Measurements from ENCODE around the gene ZNF462. TPM values are rescaled to one million over a fixed set of nuclear protein-coding genes. Genes with fewer than 3 reads are reported as not detected.
"Not testable (repeated sequence)": the region's sequence is repeated elsewhere in the genome, so short reads cannot be mapped to it uniquely, and the experiment has no call there.

The ZNF462 gene
- total RNA-seq, 3 donors from 2014 or later, result 0.19 to 0.34 (median 0.25) TPM

DNA sequence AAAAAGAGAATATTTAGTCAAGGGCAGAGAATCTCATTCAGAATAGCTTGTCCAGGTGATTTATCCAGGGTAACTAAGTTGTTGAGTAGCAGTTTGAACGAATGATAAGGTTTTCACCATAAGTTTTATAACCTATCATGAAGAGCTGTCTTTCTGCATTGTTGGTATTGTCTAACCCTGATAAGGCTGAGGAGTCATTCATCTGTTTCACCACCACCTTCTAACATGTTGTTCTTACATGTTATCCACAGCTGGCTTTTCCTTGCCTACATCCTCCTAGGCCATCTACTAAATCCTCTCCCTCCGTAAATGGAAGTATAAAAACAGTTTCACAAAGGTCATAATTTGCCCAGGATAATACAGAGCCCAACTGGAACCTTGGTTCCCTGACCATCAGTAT, 24.1 kb downstream of the ZNF462 start:
- Mint-ChIP-seq H3K4me1 (ENCODE audit: low read depth) (no peaks in the 10 kb centered on the region), H3K4me3 (no peak overlapping the region)
- no peak for ATAC-seq

DNA sequence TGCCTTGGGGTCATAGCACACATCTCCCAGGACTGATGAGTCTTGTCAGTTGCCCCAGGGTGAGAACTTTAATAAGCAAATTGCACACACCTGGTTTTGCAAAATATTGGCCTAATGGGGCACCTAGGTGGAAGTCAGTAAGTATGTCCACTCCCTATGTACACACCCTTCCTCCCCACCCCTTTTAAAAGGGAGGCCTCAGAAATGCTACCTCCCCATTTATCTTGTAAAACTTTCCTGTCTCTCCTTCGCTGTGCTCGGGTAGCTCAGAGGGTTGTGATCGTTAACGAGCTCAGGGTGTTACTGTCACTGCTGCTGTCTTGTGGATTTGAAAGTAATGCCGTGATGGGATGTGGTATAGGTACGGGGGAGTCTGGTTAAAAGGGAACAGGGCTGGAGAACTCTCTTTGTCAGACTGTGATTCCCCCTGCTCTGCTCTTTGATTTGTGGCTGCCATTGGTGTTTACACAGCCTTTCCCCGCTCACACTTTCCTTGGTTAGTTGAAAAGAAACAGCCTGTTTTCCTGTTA, 26.2 kb downstream of the ZNF462 start:
- no peaks in the 10 kb centered on the region for H3K4me1 Mint-ChIP-seq (ENCODE audit: low read depth)
- no peak overlapping the region for H3K4me3 Mint-ChIP-seq
- H3K27me3 Mint-ChIP-seq (ENCODE audit: low read depth), result no peaks in the 10 kb centered on the region
- ATAC-seq (no peak), DNase-seq (no peak)
- H3K9me3 Mint-ChIP-seq, result peaks cover 4% of the 10 kb centered on the region
- H3K36me3 Mint-ChIP-seq (ENCODE audit: insufficient read depth), result no peaks in the 10 kb centered on the region

More for the DNA sequence above, 24.1 kb downstream of the ZNF462 start:
- no peaks in the 10 kb centered on the region for H3K27me3 Mint-ChIP-seq (ENCODE audit: low read depth)
- peaks cover 4% of the 10 kb centered on the region for H3K9me3 Mint-ChIP-seq
- H3K36me3 Mint-ChIP-seq (ENCODE audit: insufficient read depth), result no peaks in the 10 kb centered on the region
- DNase-seq, result no peak

DNA sequence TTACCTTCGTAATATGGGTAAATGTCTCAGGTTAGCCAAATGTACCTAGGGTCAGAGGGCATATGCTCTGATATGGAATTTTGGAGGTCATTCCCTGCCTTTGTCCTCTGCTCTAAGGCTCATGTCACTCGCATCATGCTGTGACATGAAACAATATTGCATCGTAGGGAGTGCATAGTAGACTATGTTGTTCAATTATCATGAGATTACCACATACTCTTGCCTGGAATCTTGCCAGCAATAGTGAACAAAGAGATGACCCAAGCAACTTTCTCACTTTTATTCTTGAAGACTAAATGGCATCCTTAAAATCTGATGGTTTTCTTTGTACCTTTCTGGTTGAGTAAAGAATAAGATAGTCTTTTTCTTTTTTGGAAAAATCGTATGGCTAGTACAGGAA, 27.6 kb downstream of the ZNF462 start:
- H3K36me3 Mint-ChIP-seq (ENCODE audit: insufficient read depth), result no peaks in the 10 kb centered on the region
- no peaks in the 10 kb centered on the region for H3K4me1 Mint-ChIP-seq (ENCODE audit: low read depth)
- ATAC-seq (no peak), DNase-seq (no peak)
- H3K9me3 Mint-ChIP-seq, result peaks cover 4% of the 10 kb centered on the region
- no peak overlapping the region for H3K4me3 Mint-ChIP-seq
- no peaks in the 10 kb centered on the region for H3K27me3 Mint-ChIP-seq (ENCODE audit: low read depth)

DNA sequence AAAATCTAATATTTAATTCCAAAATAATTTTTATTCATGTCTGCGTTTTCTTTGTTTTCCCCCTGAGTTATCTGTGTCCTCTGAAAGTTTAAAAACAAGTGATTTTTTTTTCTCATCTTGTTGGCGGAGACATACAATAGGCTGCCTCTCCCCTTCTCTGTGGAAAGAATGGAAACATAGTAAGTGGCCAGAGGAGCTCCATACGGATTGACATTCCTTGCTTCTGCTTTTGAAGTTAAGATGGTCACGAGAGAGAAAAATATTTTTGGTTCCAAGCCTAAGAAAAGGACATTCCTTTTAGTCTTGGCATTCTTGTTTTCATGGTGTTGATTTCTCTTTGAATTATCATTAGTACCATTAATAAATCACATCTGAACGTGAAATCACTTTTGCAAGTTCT, 28.3 kb downstream of the ZNF462 start:
- Mint-ChIP-seq H3K9me3 (peaks cover 4% of the 10 kb centered on the region), H3K36me3 (ENCODE audit: insufficient read depth) (no peaks in the 10 kb centered on the region), H3K4me3 (no peak overlapping the region), H3K4me1 (ENCODE audit: low read depth) (no peaks in the 10 kb centered on the region), H3K27me3 (ENCODE audit: low read depth) (no peaks in the 10 kb centered on the region)
- ATAC-seq (no peak), DNase-seq (no peak)

DNA sequence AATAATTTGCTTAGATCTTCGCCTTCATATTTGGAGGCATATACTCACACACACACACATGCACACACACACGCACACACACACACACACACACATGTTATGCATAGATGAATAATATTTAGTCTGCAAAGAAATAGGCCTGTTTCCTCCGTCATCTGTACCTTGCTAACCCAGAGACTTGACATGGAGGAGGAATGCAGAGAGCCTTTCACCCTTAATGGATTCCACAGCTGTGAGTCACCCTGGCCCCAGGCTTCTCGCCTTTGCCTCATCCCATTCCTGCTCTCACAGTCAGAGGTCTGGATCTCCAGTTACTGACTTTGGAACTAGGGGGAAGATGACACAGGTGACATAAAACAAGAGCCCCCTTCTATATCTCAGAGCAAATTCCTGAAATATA, 29.7 kb downstream of the ZNF462 start:
- H3K36me3 Mint-ChIP-seq (ENCODE audit: insufficient read depth), result no peaks in the 10 kb centered on the region
- DNase-seq, result no peak
- no peaks in the 10 kb centered on the region for H3K4me1 Mint-ChIP-seq (ENCODE audit: low read depth)
- H3K27me3 Mint-ChIP-seq (ENCODE audit: low read depth), result no peaks in the 10 kb centered on the region
- no peak for ATAC-seq
- H3K9me3 Mint-ChIP-seq, result peaks cover 4% of the 10 kb centered on the region
- H3K4me3 Mint-ChIP-seq, result no peak overlapping the region

DNA sequence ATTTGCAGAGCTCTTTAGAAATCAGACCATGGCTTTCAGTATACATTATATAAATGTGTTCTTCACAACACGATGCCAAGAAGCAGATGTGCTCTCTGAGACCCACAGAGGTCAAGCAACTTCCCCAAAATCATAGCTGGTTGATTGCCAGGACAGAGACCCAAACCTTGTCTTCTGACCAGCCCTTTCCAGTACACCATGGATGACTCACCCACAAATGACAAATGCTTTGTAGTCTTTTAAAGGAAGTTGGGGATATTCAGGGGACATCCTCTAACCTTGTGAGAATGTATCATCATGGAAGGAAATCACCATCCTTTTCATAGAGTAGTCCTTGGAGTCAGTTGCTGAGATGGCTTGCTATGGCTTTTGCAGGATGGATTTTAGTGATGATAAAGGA, 30.1 kb downstream of the ZNF462 start:
- no peaks in the 10 kb centered on the region for H3K27me3 Mint-ChIP-seq (ENCODE audit: low read depth)
- no peaks in the 10 kb centered on the region for H3K36me3 Mint-ChIP-seq (ENCODE audit: insufficient read depth)
- H3K4me3 Mint-ChIP-seq, result no peak overlapping the region
- DNase-seq (no peak), ATAC-seq (no peak)
- H3K4me1 Mint-ChIP-seq (ENCODE audit: low read depth), result no peaks in the 10 kb centered on the region
- peaks cover 4% of the 10 kb centered on the region for H3K9me3 Mint-ChIP-seq

DNA sequence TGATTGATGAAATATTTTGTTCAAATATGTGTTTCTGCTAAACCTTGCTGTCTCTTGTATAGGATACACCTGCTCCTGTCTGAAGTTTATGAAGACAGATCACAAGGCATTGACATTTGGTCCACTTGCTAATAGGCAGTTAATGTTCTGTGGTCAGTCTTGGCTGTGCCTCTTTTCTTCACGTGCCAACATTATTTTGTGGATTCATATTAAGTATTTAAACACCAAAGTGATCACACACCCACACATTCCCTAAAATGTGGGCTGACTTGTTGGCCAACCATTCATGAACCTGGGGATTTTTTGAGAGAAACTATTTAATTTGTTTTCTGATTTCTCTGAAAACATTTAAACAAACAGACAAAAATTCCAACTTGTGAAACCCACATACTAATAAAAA, 33.7 kb downstream of the ZNF462 start:
- ATAC-seq, result no peak
- no peak for DNase-seq
- Mint-ChIP-seq H3K4me1 (ENCODE audit: low read depth) (no peaks in the 10 kb centered on the region), H3K36me3 (ENCODE audit: insufficient read depth) (no peaks in the 10 kb centered on the region), H3K9me3 (peaks cover 9% of the 10 kb centered on the region), H3K4me3 (no peak overlapping the region), H3K27me3 (ENCODE audit: low read depth) (no peaks in the 10 kb centered on the region)

DNA sequence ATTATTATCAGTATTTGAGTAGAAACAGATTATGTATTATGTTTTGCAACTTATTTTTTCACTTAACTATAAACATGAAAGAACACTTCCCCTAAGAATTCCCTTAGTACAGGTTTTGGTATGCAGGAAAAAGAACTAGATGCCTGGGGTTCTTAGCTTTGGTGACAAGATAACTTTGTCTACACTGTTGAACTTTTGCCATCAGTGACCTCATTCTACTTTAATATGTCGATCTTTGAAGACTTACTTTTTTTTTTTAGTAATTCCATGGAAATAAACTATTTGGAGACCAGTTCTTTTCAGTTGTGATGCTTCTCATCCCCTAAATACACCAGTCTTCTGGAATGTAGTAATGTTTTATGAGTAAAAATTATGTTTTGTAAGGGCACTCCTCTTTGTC, 34.3 kb downstream of the ZNF462 start:
- no peaks in the 10 kb centered on the region for H3K4me1 Mint-ChIP-seq (ENCODE audit: low read depth)
- no peaks in the 10 kb centered on the region for H3K27me3 Mint-ChIP-seq (ENCODE audit: low read depth)
- H3K36me3 Mint-ChIP-seq (ENCODE audit: insufficient read depth), result no peaks in the 10 kb centered on the region
- DNase-seq (no peak), ATAC-seq (no peak)
- peaks cover 10% of the 10 kb centered on the region for H3K9me3 Mint-ChIP-seq
- no peak overlapping the region for H3K4me3 Mint-ChIP-seq

DNA sequence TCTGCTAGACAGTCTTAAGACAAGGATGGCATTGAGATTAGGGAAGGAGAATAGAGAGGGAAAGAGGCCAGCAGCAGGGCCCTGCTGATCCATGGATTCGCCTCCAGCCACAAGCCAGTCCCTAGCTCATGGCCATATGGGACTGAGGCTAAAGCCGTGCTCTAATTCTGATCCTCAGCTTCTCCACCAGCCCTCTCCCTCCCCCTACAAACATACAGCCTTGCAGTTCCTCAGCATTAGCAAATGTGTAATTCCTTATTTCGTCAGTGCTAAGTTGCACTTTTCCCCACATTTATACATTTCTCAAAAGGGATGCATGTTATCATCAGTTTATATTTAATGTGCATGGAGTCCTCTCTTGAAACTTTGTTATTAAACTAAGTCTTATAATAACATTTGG, 34.8 kb downstream of the ZNF462 start:
- no peak overlapping the region for H3K4me3 Mint-ChIP-seq
- no peak for DNase-seq
- no peak for ATAC-seq
- no peaks in the 10 kb centered on the region for H3K4me1 Mint-ChIP-seq (ENCODE audit: low read depth)
- H3K36me3 Mint-ChIP-seq (ENCODE audit: insufficient read depth), result no peaks in the 10 kb centered on the region
- no peaks in the 10 kb centered on the region for H3K27me3 Mint-ChIP-seq (ENCODE audit: low read depth)
- peaks cover 15% of the 10 kb centered on the region for H3K9me3 Mint-ChIP-seq

DNA sequence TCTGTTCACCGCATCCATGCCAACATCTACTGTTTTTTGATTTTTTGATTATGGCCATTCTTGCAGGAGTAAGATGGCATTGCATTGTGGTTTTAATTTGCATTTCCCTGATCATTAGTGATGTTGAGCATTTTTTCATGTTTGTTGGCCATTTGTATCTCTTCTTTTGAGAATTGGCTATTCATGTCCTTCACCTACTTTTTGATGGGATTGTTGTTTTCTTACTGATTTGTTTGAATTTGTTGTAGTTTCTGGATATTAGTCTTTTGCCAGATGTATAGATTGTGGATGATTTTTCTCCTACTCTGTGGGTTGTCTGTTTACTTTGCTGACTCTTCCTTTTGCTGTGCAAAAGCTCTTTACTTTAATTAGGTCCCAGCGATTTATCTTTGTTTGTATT, 37.6 kb downstream of the ZNF462 start:
- H3K27me3 Mint-ChIP-seq (ENCODE audit: low read depth); ATAC-seq; H3K36me3 Mint-ChIP-seq (ENCODE audit: insufficient read depth); DNase-seq; H3K4me3 Mint-ChIP-seq; H3K4me1 Mint-ChIP-seq (ENCODE audit: low read depth): not testable (repeated sequence)
- peaks cover 24% of the 10 kb centered on the region for H3K9me3 Mint-ChIP-seq

DNA sequence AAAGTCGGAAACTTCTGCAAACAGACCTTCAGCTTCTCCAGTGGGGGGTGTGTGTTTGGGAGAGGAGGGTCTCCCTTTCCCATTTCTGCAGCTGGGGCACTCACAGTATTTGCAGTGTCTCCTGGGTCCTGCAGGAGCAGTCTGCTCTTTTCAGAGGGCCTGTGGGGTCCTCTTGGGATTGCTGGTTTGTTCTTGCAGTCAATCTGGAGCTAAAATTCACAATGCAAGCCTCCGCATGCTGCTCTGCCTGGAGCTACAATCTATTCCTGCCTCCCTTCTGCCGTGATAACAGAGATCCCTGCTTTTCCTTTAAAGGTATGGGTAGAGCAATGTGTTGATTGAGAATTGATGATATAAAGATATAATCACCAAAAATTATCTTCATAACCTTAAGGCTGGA, 43.2 kb downstream of the ZNF462 start:
- no peaks in the 10 kb centered on the region for H3K27me3 Mint-ChIP-seq (ENCODE audit: low read depth)
- no peaks in the 10 kb centered on the region for H3K36me3 Mint-ChIP-seq (ENCODE audit: insufficient read depth)
- no peak for ATAC-seq
- DNase-seq, result no peak
- H3K4me3 Mint-ChIP-seq, result no peak overlapping the region
- peaks cover 17% of the 10 kb centered on the region for H3K9me3 Mint-ChIP-seq
- H3K4me1 Mint-ChIP-seq (ENCODE audit: low read depth), result no peaks in the 10 kb centered on the region

DNA sequence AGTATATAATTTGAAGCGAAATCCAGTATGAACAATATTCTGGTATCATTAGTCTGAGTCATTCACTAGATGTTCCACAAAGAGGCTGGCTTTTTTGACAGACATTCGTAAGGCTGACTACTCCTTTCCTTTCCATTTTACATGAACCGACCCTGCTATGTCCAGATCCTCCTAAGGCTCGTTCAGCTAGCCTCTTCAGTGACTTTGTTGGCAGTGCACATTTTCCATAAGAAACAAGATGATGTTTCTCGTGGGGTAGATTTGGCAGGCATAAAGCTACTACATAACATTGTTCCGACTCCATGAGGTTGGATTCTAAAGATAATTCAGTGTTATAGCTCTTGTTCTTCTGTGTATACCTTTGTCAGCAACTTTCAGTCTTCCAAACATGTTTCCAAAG, 49.0 kb downstream of the ZNF462 start:
- H3K4me3 Mint-ChIP-seq, result no peak overlapping the region
- ATAC-seq, result no peak

DNA sequence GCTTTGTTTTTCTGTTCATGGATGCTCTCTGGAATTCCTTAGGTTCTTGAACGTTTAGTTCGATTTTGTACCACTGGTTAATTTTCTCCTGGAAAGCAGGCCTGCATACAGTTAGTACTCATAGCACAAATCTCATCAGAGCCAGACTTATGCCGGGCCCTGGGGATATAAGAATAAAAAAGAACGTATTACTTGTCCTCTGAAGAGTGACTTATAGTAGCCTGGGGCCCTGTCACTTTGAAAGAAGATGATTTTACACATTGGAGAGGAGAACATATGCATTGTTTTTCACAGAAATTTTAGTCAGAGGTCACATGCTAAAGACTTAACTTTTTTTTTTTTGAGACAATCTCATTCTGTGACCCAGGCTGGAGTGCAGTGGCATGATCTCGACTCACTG, 50.3 kb downstream of the ZNF462 start:
- H3K9me3 Mint-ChIP-seq, result peaks cover 3% of the 10 kb centered on the region
- H3K36me3 Mint-ChIP-seq (ENCODE audit: insufficient read depth), result no peaks in the 10 kb centered on the region
- H3K4me3 Mint-ChIP-seq, result no peak overlapping the region
- ATAC-seq, result no peak
- no peaks in the 10 kb centered on the region for H3K4me1 Mint-ChIP-seq (ENCODE audit: low read depth)
- no peaks in the 10 kb centered on the region for H3K27me3 Mint-ChIP-seq (ENCODE audit: low read depth)
- no peak for DNase-seq

More for the DNA sequence above, 49.0 kb downstream of the ZNF462 start:
- Mint-ChIP-seq H3K9me3 (peaks cover 6% of the 10 kb centered on the region), H3K27me3 (ENCODE audit: low read depth) (no peaks in the 10 kb centered on the region), H3K4me1 (ENCODE audit: low read depth) (no peaks in the 10 kb centered on the region), H3K36me3 (ENCODE audit: insufficient read depth) (no peaks in the 10 kb centered on the region)
- DNase-seq, result no peak

DNA sequence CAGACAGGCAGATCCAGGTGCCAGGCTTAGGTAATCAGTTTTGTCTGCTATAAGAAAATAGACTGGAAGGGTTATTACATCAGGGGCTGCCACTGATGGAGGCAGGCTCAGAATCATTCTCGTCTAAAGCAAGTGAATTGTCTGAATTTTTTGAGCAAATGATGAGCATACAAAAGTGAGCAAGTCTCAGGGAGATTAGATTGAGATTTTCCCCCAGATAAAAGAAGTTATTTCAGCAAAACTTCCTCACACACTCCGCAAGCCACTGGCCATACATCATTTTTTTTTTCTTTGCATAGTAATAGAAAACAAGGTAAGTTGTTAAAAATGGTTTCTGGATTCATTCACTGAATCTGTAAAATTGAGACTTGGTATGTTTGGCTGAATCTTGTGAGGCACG, 52.9 kb downstream of the ZNF462 start:
- ATAC-seq (no peak), DNase-seq (no peak)
- no peaks in the 10 kb centered on the region for H3K27me3 Mint-ChIP-seq (ENCODE audit: low read depth)
- H3K9me3 Mint-ChIP-seq, result peaks cover 3% of the 10 kb centered on the region
- H3K4me3 Mint-ChIP-seq, result no peak overlapping the region
- no peaks in the 10 kb centered on the region for H3K36me3 Mint-ChIP-seq (ENCODE audit: insufficient read depth)
- no peaks in the 10 kb centered on the region for H3K4me1 Mint-ChIP-seq (ENCODE audit: low read depth)

DNA sequence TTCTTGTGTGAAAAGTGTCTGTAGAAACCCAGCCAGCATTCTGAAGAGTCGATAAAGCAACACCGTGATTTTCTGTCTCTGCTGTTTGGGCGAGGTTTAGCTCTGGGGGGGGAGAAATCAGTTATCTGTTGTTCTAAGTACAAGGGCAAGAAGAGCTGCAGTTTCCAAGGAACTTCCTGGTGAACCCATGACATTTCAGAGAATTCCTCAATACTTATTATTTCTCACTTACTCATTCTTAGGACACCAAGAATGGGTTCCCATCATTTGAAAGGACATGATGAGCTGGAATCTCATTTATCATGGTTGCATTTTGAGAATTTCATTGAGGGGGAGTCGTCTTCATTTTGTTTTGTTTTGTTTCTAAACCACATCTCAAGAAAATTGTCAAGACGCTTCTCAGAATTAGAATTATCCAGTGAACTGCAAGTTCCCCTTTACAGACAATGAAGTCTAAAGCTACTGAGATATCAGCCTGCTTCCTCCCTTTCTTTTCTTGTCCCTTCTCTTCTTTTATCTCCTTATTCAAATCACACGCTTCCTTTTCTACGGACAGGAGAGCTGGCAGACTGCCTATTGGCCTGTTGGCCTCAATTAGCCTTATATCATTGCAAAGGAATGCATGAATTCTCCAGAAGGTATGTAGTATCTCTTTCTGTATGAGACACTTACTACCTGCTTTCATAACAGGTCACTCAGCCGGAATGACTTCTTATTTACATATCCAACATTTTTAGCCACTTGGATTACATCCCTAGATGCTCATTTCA, 53.7 kb downstream of the ZNF462 start:
- Mint-ChIP-seq H3K4me3 (no peak overlapping the region), H3K36me3 (ENCODE audit: insufficient read depth) (no peaks in the 10 kb centered on the region)
- no peak for ATAC-seq

More for the DNA sequence above, 53.7 kb downstream of the ZNF462 start:
- Mint-ChIP-seq H3K27me3 (ENCODE audit: low read depth) (no peaks in the 10 kb centered on the region), H3K4me1 (ENCODE audit: low read depth) (no peaks in the 10 kb centered on the region), H3K9me3 (peaks cover 3% of the 10 kb centered on the region)
- no peak for DNase-seq

Measured in activated T-cell treated with anti-CD3 and anti-CD28 coated beads, Interleukin-2, amount 50 U/mL, for 4 hours (primary cell).